ENCODE results near the gene ZNF385C.

DNA sequence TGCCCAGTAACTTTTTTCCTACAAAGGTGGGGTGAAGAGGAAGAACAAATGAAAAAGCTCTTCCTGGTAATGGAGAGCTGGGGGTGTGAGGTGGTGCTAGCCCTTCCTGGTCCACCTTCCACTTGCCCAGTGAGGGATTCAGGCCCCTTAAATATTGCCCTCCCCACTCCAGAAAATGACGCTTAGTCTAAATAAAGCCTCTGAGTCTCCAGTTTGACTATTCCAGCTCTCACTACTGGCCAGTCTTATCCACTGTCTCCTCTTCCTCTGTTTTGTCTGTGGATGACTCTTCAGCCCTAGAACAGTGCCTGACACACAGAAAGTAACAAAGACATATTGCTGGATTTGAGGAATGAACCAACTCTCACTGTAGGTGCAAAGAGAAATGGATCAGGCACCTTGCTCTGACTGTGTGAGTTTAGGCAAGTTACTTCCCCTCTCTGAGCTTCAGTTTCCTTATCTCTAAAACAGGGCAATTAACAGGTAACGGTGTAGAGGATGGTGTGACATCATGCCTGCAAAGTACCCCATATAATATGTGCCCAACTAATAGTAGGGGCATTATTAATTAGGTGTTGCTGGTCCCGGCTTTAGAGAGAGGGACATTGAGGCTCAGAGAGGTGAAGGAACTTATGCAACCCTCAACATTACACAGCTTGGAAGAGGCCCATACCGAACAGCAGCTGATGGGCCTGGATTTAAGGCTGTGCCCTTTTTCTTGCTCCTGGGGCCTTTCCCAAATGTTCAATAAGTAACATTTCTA, 21.3 kb downstream of the ZNF385C start:
- TF ChIP-seq, protein P1, sequence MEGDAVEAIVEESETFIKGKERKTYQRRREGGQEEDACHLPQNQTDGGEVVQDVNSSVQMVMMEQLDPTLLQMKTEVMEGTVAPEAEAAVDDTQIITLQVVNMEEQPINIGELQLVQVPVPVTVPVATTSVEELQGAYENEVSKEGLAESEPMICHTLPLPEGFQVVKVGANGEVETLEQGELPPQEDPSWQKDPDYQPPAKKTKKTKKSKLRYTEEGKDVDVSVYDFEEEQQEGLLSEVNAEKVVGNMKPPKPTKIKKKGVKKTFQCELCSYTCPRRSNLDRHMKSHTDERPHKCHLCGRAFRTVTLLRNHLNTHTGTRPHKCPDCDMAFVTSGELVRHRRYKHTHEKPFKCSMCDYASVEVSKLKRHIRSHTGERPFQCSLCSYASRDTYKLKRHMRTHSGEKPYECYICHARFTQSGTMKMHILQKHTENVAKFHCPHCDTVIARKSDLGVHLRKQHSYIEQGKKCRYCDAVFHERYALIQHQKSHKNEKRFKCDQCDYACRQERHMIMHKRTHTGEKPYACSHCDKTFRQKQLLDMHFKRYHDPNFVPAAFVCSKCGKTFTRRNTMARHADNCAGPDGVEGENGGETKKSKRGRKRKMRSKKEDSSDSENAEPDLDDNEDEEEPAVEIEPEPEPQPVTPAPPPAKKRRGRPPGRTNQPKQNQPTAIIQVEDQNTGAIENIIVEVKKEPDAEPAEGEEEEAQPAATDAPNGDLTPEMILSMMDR (IDR thresholded peaks at IDR 0.05; ENCODE audit: insufficient read depth, low read length) = no peak
- no peak for TF ChIP-seq GABPA (IDR thresholded peaks at IDR 0.05; ENCODE audit: low read depth)
